Jurkat, Clone E6-1 (cell line): ENCODE results near the gene TBCD.

Experiments used
- DNase-seq: peaks from one replicate; pipeline ENCODE4 v3.0.0-alpha.2; 2011; ENCODE audit warnings: low read depth, low spot score
- H3K4me3 ChIP-seq: 2 replicates; pipeline ENCODE4 v1.5.1; 2011; ENCODE audit warnings: mild to moderate bottlenecking, low read length, control low read depth, moderate library complexity

The TBCD gene

GRCh38 chr17:82924214-82924613 is 172.3 kb downstream of the TBCD start:
- DNase-seq = no peak
- H3K4me3 ChIP-seq = no peak overlapping the region

- no peak for DNase-seq
- no peak overlapping the region for H3K4me3 ChIP-seq
These were observed 172.9 kb downstream of the TBCD start for GRCh38 chr17:82924812-82925211.

GRCh38 chr17:82925336-82925735 is 173.5 kb downstream of the TBCD start:
- no peak overlapping the region for H3K4me3 ChIP-seq

GRCh38 chr17:82926081-82926480 is 174.2 kb downstream of the TBCD start:
- no peak for DNase-seq
- H3K4me3 ChIP-seq = no peak overlapping the region

More at GRCh38 chr17:82925336-82925735, 173.5 kb downstream of the TBCD start:
- DNase-seq = no peak

- DNase-seq = no peak
These were observed 174.9 kb downstream of the TBCD start for GRCh38 chr17:82926716-82927115.

GRCh38 chr17:82927311-82927660 is 175.4 kb downstream of the TBCD start:
- no peak for DNase-seq
- no peak overlapping the region for H3K4me3 ChIP-seq

More at GRCh38 chr17:82926716-82927115, 174.9 kb downstream of the TBCD start:
- H3K4me3 ChIP-seq = no peak overlapping the region

GRCh38 chr17:82927661-82928601 is 176.1 kb downstream of the TBCD start:
- no peak overlapping the region for H3K4me3 ChIP-seq
- DNase-seq = no peak

- no peak overlapping the region for H3K4me3 ChIP-seq
- no peak for DNase-seq
These were observed 177.3 kb downstream of the TBCD start for GRCh38 chr17:82929011-82929622.

- DNase-seq = no peak
These were observed 177.8 kb downstream of the TBCD start for GRCh38 chr17:82929676-82930042.

GRCh38 chr17:82930043-82930923 is 178.4 kb downstream of the TBCD start:
- no peak for DNase-seq
- H3K4me3 ChIP-seq = no peak overlapping the region

More at GRCh38 chr17:82929676-82930042, 177.8 kb downstream of the TBCD start:
- H3K4me3 ChIP-seq = no peak overlapping the region

- no peak overlapping the region for H3K4me3 ChIP-seq
- DNase-seq = no peak
These were observed 179.2 kb downstream of the TBCD start for GRCh38 chr17:82930924-82931698.

- H3K4me3 ChIP-seq = no peak overlapping the region
- no peak for DNase-seq
These were observed 180.0 kb downstream of the TBCD start for GRCh38 chr17:82931699-82932517.

- H3K4me3 ChIP-seq = no peak overlapping the region
- DNase-seq = no peak
These were observed 180.8 kb downstream of the TBCD start for GRCh38 chr17:82932518-82933310.

GRCh38 chr17:82933911-82934310 is 182.0 kb downstream of the TBCD start:
- no peak for DNase-seq
- no peak overlapping the region for H3K4me3 ChIP-seq

- no peak for DNase-seq
- no peak overlapping the region for H3K4me3 ChIP-seq
These were observed 184.3 kb downstream of the TBCD start for GRCh38 chr17:82935966-82936767.

- DNase-seq = no peak
- H3K4me3 ChIP-seq = no peak overlapping the region
These were observed 184.9 kb downstream of the TBCD start for GRCh38 chr17:82936768-82937171.
